ENCODE measurements around the gene LY9.

DNA sequence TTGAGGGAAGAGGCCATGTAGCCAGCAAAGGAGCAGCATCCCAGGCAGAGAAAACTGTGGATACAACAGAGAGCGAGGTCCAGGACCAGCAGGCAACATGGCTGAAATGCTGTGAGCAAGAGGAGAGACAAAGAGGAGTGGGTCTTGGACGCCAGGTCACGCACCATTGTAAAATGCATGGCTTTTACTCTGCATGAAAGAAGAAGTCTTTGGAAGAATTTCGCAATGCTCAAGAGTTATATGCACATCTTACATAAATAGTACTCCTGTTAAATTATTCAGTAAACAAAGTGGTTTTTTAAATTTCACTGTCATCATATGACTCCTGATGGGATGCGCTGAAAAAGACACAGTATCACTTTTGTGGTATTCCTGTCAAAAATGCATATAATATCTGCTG, 63.2 kb downstream of the LY9 start:
- TF ChIP-seq POLR2A (IDR thresholded peaks at IDR 0.05): no peak
- TF ChIP-seq, protein P1, sequence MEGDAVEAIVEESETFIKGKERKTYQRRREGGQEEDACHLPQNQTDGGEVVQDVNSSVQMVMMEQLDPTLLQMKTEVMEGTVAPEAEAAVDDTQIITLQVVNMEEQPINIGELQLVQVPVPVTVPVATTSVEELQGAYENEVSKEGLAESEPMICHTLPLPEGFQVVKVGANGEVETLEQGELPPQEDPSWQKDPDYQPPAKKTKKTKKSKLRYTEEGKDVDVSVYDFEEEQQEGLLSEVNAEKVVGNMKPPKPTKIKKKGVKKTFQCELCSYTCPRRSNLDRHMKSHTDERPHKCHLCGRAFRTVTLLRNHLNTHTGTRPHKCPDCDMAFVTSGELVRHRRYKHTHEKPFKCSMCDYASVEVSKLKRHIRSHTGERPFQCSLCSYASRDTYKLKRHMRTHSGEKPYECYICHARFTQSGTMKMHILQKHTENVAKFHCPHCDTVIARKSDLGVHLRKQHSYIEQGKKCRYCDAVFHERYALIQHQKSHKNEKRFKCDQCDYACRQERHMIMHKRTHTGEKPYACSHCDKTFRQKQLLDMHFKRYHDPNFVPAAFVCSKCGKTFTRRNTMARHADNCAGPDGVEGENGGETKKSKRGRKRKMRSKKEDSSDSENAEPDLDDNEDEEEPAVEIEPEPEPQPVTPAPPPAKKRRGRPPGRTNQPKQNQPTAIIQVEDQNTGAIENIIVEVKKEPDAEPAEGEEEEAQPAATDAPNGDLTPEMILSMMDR (IDR thresholded peaks at IDR 0.05): no peak
